Natural killer cell (primary cell): ENCODE data around the gene RGS9BP. TPM values are rescaled to one million over a fixed set of nuclear protein-coding genes. Genes with fewer than 3 reads are reported as not detected.

Experiments
- total RNA-seq, 4 donors: library from RNA; stranded (reverse); fragments of 120-200 nt in 1 of 4; gene quantifications; one replicate each; pipeline versions ENCODE4 v1.2.3 to v1.2.4, GENCODE V29; 2013 to 2022

The RGS9BP gene
- total RNA-seq, 3 donors from 2014 or later (not counting 1 experiment from before 2014, with no cell fraction given), result 0.12 to 0.41 (median 0.40) TPM

Other genes starting within 250 kb of the RGS9BP start
- 10 to 100 TPM; 24.5 to 29.7 (median 25.0) TPM for gene PDCD5, start 94.7 kb upstream of the RGS9BP start, total RNA-seq
- 10 to 100 TPM; 35.8 to 47.1 (median 40.8) TPM for gene ANKRD27, start 668 bp upstream of the RGS9BP start, total RNA-seq
- gene NUDT19, start 16.0 kb downstream of the RGS9BP start, total RNA-seq, result 1 to 10 TPM; 6.4 to 9.6 (median 8.2) TPM
- gene TDRD12, start 43.9 kb downstream of the RGS9BP start, total RNA-seq, result under 1 TPM in 2 of 3 donors, not detected in 1; 0.13 to 0.45 TPM
- gene SLC7A9, start 193.9 kb downstream of the RGS9BP start, total RNA-seq, result under 1 TPM in 2 of 3 donors, not detected in 1; 0.75 to 0.80 TPM